Neural cell (in vitro differentiated cells): ENCODE measurements around the gene MAML3. TPM values are rescaled to one million over a fixed set of nuclear protein-coding genes. Genes with fewer than 3 reads are reported as not detected.

Experiments
- H2AFZ ChIP-seq: fragments of 200-600, 300-800 bp; sonication (generic), shearing (Covaris generic); 2 replicates; pipeline ENCODE4 v1.6.0; 2014; ENCODE audit warnings: low read depth, mild to moderate bottlenecking, antibody characterized with exemption, low read length, moderate library complexity
- H3F3A ChIP-seq: fragments of 200-600 bp; shearing (Covaris generic); 2 replicates; pipeline ENCODE4 v1.6.1; 2016; ENCODE audit warnings: mild to moderate bottlenecking, moderate library complexity, mixed read lengths, antibody characterized with exemption, low read length; ENCODE audit not compliant: insufficient read depth, poor library complexity, severe bottlenecking
- H3K27ac ChIP-seq: fragments of 200-600, 300-800 bp; sonication (generic), shearing (Covaris generic); 2 replicates; pipeline ENCODE4 v1.5.1; 2014; ENCODE audit warnings: mild to moderate bottlenecking, low read length, moderate library complexity
- H3K27me3 ChIP-seq: fragments of 300-800, 200-600 bp; sonication (generic), shearing (Covaris generic); 2 replicates; pipeline ENCODE4 v1.6.0; 2014; ENCODE audit warnings: mild to moderate bottlenecking, low read depth, low read length, moderate library complexity; ENCODE audit not compliant: insufficient read depth
- H3K36me3 ChIP-seq: fragments of 300-800, 200-600 bp; sonication (generic), shearing (Covaris generic); 2 replicates; pipeline ENCODE4 v1.5.1; 2014; ENCODE audit warnings: mild to moderate bottlenecking, antibody characterized with exemption, low read length, moderate library complexity; ENCODE audit not compliant: insufficient read depth
- H3K4me2 ChIP-seq: fragments of 300-800, 200-600 bp; sonication (generic), shearing (Covaris generic); 2 replicates; pipeline ENCODE4 v1.6.0; 2014; ENCODE audit warnings: mild to moderate bottlenecking, low read length
- H3K4me3 ChIP-seq: fragments of 300-800, 200-600 bp; sonication (generic), shearing (Covaris generic); 2 replicates; pipeline ENCODE4 v1.5.1; 2014; ENCODE audit warnings: mild to moderate bottlenecking, low read length, moderate library complexity
- H3K79me2 ChIP-seq: fragments of 200-600 bp; shearing (Covaris generic); replicated peaks from 2 replicates; pipeline ENCODE4 v1.6.0; 2014; ENCODE audit warnings: mild to moderate bottlenecking, low read length, moderate library complexity; ENCODE audit not compliant: insufficient read depth
- H3K9ac ChIP-seq: fragments of 300-800, 200-600 bp; sonication (generic), shearing (Covaris generic); 2 replicates; pipeline ENCODE4 v1.6.1; 2016; ENCODE audit warnings: mild to moderate bottlenecking, low read length, mixed read lengths
- H3K9me2 ChIP-seq: fragments of 200-600 bp; shearing (Covaris generic); 2 replicates; pipeline ENCODE4 v1.6.1; 2016; ENCODE audit warnings: mild to moderate bottlenecking, low read length, mixed read lengths; ENCODE audit not compliant: insufficient read depth
- H3K9me3 ChIP-seq: fragments of 200-600, 300-800 bp; sonication (generic), shearing (Covaris generic); 2 replicates; pipeline ENCODE4 v1.6.1; 2016; ENCODE audit warnings: mild to moderate bottlenecking, mixed run types, low read length, moderate library complexity, mixed read lengths
- H4K20me1 ChIP-seq: fragments of 200-600 bp; shearing (Covaris generic); 2 replicates; pipeline ENCODE4 v1.6.1; 2016; ENCODE audit warnings: mild to moderate bottlenecking, mixed run types; ENCODE audit not compliant: insufficient read depth
- EP300 ChIP-seq: fragments of 450-650 bp; conservative IDR thresholded peaks from 2 replicates; pipeline ENCODE4 v1.6.1; 2014; ENCODE audit warnings: antibody characterized with exemption, mild to moderate bottlenecking, moderate library complexity; ENCODE audit not compliant: poor library complexity, severe bottlenecking
- EZH2 ChIP-seq: fragments of 200-600, 300-800 bp; shearing (Covaris generic), sonication (generic); IDR thresholded peaks from 2 replicates; pipeline ENCODE4 v1.6.1; 2014; ENCODE audit warnings: antibody characterized with exemption, low read length, borderline replicate concordance, mild to moderate bottlenecking; ENCODE audit not compliant: insufficient read depth, poor library complexity, severe bottlenecking
- MXI1 ChIP-seq: fragments of 450-650 bp; conservative IDR thresholded peaks from 2 replicates; pipeline ENCODE4 v1.6.1; 2014; ENCODE audit warnings: antibody characterized with exemption, mild to moderate bottlenecking; ENCODE audit not compliant: poor library complexity, severe bottlenecking
- POLR2AphosphoS5 ChIP-seq: IDR thresholded peaks from 2 replicates; pipeline ENCODE4 v1.6.1; 2012
- RAD21 ChIP-seq: fragments of 450-650 bp; conservative IDR thresholded peaks from 2 replicates; pipeline ENCODE4 v1.6.1; 2014; ENCODE audit warnings: antibody characterized with exemption, mild to moderate bottlenecking, moderate library complexity
- SMC3 ChIP-seq: fragments of 450-650 bp; conservative IDR thresholded peaks from 2 replicates; pipeline ENCODE4 v1.6.1; 2014; ENCODE audit warnings: antibody characterized with exemption, mild to moderate bottlenecking, moderate library complexity; ENCODE audit not compliant: poor library complexity
- TAF1 ChIP-seq: IDR thresholded peaks from 2 replicates; pipeline ENCODE4 v1.6.1; 2012; ENCODE audit warnings: low read depth
- polyA plus RNA-seq: library from polyadenylated mRNA; depleted of rRNA; stranded (reverse); fragments of >200 nt; gene quantifications from 2 replicates; pipeline ENCODE4 v1.2.3, GENCODE V29; 2014
- TF ChIP-seq, protein P1 (sequence below): IDR thresholded peaks from 2 replicates; pipeline ENCODE4 v1.6.1; 2012; ENCODE audit warnings: borderline replicate concordance
- TF ChIP-seq, protein P2 (sequence below): fragments of 450-650 bp; IDR thresholded peaks from 2 replicates; pipeline ENCODE4 v1.5.1; 2014; ENCODE audit warnings: antibody characterized with exemption, mild to moderate bottlenecking, moderate library complexity; ENCODE audit not compliant: poor library complexity, severe bottlenecking

The MAML3 gene
- polyA plus RNA-seq, 1 donor from 2014 or later: 10.2 TPM

DNA sequence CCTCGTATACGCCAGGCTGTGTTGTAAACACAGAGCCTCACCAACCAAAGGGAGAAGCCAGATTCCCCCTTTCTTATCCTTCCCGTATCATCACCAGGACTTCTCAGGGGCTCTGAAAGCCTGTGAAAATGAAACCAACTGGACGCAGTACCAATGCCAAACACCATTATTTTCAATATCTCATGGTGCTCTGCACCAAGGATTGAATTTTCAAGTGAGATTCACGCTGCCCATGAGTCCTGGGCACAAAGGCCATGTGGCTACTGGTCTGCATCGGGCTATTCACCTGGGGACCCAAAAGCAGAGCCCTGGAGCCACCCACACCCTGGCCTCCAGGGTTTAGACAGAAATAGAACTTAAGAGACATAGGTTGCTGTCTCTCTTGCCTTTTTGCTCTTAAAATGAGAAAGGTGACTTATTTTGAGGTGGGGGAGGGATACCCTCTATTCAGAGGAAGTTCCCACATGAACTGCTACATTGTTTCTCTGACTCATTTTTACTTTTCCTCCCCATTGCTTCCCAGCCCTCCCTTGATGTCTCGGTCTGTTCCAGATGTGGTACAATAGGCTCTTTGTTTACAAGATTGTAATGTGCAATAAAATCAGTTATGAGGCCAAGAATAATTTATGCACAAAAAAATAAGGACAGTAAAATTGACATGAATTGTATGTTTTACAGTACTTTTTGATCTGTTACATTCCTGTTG is 55.4 kb downstream of the MAML3 start:
- Histone ChIP-seq H3K4me2 (no peak overlapping the region), H3K9me2 (no peaks in the 10 kb centered on the region), H3K27me3 (no peaks in the 10 kb centered on the region), H3K9ac (no peak overlapping the region), H2AFZ (no peak overlapping the region), H3K79me2 (peaks cover 26% of the 10 kb centered on the region), H4K20me1 (no peaks in the 10 kb centered on the region), H3K27ac (no peak overlapping the region), H3K36me3 (no peaks in the 10 kb centered on the region), H3K4me3 (no peak overlapping the region), H3F3A (no peaks in the 10 kb centered on the region), H3K9me3 (no peaks in the 10 kb centered on the region)
- TF ChIP-seq MXI1 (no peak), RAD21 (no peak), EP300 (no peak), POLR2AphosphoS5 (no peak), TAF1 (no peak), EZH2 (no peak), SMC3 (no peak)
- TF ChIP-seq, protein P1, sequence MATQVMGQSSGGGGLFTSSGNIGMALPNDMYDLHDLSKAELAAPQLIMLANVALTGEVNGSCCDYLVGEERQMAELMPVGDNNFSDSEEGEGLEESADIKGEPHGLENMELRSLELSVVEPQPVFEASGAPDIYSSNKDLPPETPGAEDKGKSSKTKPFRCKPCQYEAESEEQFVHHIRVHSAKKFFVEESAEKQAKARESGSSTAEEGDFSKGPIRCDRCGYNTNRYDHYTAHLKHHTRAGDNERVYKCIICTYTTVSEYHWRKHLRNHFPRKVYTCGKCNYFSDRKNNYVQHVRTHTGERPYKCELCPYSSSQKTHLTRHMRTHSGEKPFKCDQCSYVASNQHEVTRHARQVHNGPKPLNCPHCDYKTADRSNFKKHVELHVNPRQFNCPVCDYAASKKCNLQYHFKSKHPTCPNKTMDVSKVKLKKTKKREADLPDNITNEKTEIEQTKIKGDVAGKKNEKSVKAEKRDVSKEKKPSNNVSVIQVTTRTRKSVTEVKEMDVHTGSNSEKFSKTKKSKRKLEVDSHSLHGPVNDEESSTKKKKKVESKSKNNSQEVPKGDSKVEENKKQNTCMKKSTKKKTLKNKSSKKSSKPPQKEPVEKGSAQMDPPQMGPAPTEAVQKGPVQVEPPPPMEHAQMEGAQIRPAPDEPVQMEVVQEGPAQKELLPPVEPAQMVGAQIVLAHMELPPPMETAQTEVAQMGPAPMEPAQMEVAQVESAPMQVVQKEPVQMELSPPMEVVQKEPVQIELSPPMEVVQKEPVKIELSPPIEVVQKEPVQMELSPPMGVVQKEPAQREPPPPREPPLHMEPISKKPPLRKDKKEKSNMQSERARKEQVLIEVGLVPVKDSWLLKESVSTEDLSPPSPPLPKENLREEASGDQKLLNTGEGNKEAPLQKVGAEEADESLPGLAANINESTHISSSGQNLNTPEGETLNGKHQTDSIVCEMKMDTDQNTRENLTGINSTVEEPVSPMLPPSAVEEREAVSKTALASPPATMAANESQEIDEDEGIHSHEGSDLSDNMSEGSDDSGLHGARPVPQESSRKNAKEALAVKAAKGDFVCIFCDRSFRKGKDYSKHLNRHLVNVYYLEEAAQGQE: no peak
- TF ChIP-seq, protein P2, sequence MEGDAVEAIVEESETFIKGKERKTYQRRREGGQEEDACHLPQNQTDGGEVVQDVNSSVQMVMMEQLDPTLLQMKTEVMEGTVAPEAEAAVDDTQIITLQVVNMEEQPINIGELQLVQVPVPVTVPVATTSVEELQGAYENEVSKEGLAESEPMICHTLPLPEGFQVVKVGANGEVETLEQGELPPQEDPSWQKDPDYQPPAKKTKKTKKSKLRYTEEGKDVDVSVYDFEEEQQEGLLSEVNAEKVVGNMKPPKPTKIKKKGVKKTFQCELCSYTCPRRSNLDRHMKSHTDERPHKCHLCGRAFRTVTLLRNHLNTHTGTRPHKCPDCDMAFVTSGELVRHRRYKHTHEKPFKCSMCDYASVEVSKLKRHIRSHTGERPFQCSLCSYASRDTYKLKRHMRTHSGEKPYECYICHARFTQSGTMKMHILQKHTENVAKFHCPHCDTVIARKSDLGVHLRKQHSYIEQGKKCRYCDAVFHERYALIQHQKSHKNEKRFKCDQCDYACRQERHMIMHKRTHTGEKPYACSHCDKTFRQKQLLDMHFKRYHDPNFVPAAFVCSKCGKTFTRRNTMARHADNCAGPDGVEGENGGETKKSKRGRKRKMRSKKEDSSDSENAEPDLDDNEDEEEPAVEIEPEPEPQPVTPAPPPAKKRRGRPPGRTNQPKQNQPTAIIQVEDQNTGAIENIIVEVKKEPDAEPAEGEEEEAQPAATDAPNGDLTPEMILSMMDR: no peak

DNA sequence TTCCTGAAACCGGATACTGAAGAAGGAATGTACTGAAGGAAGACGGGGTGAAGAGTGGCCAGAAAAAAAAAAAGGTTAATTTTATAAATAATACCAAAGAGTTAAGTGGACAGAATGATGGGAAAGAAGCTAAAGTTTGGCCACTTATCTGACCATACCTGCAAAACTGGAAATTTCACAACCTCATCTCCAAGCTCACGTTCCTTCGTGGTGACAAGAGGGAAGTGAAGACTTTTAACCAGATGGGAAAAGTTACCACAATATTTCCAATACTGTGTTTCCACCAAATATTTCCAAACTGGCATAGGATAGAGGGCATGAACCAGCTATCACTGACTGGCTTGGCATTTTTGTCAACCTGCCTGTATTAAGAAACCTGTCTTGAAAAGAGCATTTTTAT is 56.4 kb downstream of the MAML3 start:
- Histone ChIP-seq H3K4me3 (no peak overlapping the region), H3K9me3 (no peaks in the 10 kb centered on the region), H4K20me1 (no peaks in the 10 kb centered on the region), H3F3A (no peaks in the 10 kb centered on the region), H3K79me2 (peaks cover 20% of the 10 kb centered on the region), H3K4me2 (no peak overlapping the region), H3K9ac (no peak overlapping the region), H3K27ac (no peak overlapping the region), H2AFZ (no peak overlapping the region), H3K36me3 (no peaks in the 10 kb centered on the region), H3K9me2 (no peaks in the 10 kb centered on the region), H3K27me3 (no peaks in the 10 kb centered on the region)
- TF ChIP-seq POLR2AphosphoS5 (no peak), RAD21 (no peak), MXI1 (no peak), TAF1 (no peak), EZH2 (no peak), SMC3 (no peak), EP300 (no peak)
- TF ChIP-seq, protein P2: no peak
- TF ChIP-seq, protein P1: no peak
